Measurements from ENCODE around the gene STX2.

DNA sequence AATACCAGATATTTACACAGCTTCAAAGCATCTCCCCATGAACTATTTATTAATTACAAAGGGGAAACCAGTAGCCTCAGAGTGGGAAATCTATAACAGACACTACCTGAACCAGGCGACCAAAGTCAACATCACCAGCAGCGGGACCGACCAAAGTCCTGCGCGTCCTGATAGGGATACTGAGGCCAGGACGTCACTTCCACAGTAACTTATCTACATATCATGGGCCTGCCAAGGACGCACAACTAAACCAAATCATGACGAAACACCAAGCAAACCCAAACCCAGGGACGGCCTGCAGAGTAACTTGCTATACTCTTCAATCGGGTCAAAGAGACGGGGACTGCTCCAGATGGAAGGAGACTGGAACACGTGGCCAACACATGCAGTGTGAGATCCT lies 96.9 kb downstream of the STX2 start:
- TF ChIP-seq, protein P1, sequence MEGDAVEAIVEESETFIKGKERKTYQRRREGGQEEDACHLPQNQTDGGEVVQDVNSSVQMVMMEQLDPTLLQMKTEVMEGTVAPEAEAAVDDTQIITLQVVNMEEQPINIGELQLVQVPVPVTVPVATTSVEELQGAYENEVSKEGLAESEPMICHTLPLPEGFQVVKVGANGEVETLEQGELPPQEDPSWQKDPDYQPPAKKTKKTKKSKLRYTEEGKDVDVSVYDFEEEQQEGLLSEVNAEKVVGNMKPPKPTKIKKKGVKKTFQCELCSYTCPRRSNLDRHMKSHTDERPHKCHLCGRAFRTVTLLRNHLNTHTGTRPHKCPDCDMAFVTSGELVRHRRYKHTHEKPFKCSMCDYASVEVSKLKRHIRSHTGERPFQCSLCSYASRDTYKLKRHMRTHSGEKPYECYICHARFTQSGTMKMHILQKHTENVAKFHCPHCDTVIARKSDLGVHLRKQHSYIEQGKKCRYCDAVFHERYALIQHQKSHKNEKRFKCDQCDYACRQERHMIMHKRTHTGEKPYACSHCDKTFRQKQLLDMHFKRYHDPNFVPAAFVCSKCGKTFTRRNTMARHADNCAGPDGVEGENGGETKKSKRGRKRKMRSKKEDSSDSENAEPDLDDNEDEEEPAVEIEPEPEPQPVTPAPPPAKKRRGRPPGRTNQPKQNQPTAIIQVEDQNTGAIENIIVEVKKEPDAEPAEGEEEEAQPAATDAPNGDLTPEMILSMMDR (IDR thresholded peaks at IDR 0.05) = no peak
- no peak for TF ChIP-seq POLR2A (IDR thresholded peaks at IDR 0.05)
